GM13976 (cell line): Measurements from ENCODE around the gene ACSF3.

ENCODE experiments used
- DNase-seq: peaks from one replicate; pipeline ENCODE4 v3.0.0; 2012; ENCODE audit warnings: low spot score
- CTCF ChIP-seq: IDR thresholded peaks from 2 replicates; pipeline ENCODE4 v1.5.1; 2012; ENCODE audit warnings: borderline replicate concordance, mild to moderate bottlenecking; ENCODE audit not compliant: insufficient read depth; ENCODE audit errors: extremely low read depth, missing control alignments, control extremely low read depth
- in situ Hi-C: fragments of 300-500 bp; cut with MboI; formaldehyde crosslinking; loops from one replicate; pipeline ENCODE4 v1.12.0; 2022; ENCODE audit warnings: low sequenced_read_pairs, mixed read lengths, inconsistent platforms; ENCODE audit not compliant: unreplicated experiment

Gene ACSF3

GRCh38 chr16:89123831-89124100, 30.1 kb downstream of the ACSF3 start:
- no peak for TF ChIP-seq CTCF
- in situ Hi-C loops: no loop called here

GRCh38 chr16:89129378-89129777, 35.7 kb downstream of the ACSF3 start:
- no peak for TF ChIP-seq CTCF
- no peak for DNase-seq
- in situ Hi-C loops: no loop called here

More at GRCh38 chr16:89123831-89124100, 30.1 kb downstream of the ACSF3 start:
- DNase-seq: no peak

- in situ Hi-C loops: no loop called here
- no peak for TF ChIP-seq CTCF
- DNase-seq: no peak
Observed at GRCh38 chr16:89130448-89130847, 36.8 kb downstream of the ACSF3 start.

GRCh38 chr16:89131783-89132182, 38.1 kb downstream of the ACSF3 start:
- in situ Hi-C loops: no loop called here
- TF ChIP-seq CTCF: no peak
- no peak for DNase-seq

GRCh38 chr16:89132194-89133005, 38.7 kb downstream of the ACSF3 start:
- no peak for TF ChIP-seq CTCF
- in situ Hi-C loops: no loop called here
- DNase-seq: no peak

- TF ChIP-seq CTCF: no peak
- no peak for DNase-seq
- in situ Hi-C loops: no loop called here
Observed at GRCh38 chr16:89133457-89134127, 39.9 kb downstream of the ACSF3 start.
